GM18526 (cell line): ENCODE data around the gene TOMM6.

ENCODE experiments used
- POLR2A ChIP-seq: IDR thresholded peaks from 3 replicates; pipeline ENCODE4 v1.6.1; 2011; ENCODE audit not compliant: insufficient read length; ENCODE audit errors: extremely low read depth

Gene TOMM6

GRCh38 chr6:41757271-41757670 is 30.2 kb upstream of the TOMM6 start:
- no peak for TF ChIP-seq POLR2A

DNA sequence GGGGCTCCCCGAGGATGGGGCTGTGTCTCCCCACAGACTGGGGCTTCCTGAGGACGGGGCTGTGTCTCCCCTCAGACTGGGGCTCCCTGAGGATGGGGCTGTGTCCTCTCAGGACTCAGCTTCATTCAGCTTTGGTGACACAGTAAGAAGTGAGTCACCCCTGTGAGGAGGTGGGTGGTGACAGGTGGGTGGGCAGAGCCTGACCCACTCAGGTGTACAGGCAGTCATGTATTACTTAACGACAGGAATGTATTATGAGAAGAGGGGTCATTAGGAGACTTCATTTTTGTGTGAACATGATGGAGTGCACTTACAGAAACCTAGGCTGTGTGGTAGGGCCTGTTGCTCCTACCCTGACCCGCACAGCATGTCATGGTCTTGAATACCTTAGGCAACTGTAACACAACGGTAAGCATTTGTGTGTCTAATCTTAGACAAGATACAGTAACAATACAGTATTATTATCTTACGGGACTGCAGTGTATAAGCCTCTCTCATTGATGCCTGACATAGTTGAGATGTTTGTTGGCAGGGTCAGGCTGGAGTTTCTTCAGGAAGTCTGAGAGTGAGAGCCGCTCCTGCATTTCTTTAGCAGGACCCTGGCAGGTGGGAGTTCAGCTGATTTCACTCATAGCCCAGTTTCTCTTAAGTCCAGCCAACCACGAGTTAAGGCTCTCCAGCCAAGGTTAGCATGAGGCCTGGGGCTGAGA is 29.4 kb upstream of the TOMM6 start:
- TF ChIP-seq POLR2A = no peak

GRCh38 chr6:41758641-41759035 is 28.9 kb upstream of the TOMM6 start:
- TF ChIP-seq POLR2A = no peak

DNA sequence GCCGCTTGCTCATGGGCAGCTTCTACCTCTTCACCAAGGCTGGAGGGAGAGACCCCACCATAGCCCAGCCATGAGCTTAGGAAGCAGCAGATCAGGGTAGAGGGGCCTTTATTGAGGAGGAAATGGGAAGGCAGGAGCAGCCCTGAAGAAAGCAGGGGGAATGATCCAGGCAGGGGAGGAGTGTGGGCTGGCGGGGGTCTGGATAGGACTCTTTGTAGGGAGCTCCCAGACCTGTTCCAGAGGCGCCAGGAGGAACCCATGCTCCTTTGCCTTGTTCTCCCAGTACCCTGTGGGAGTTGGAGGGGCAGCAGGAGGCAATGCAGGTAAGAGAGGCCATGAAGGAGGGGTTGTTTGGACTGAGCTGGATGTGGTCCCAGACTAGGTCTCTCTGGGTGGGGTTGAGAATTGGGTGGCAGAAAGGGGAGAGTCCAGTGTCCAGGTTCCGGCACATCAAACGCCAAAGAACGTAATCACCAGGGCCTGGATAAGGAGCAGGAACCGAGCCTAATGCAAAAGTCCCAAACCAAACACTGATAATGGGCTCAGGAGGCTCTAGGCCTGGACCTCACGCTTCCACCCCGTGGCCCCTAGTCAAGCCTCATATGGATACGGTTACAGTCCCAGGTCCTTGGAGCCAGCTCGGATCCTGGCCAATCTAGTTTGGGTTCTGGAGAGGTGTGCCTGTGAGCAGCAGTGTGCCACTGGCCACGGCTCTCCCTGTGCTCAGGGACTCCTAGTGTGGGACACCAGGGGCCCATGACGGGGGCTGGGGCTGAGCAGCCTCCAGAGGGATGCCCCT is 28.2 kb upstream of the TOMM6 start:
- no peak for TF ChIP-seq POLR2A

- TF ChIP-seq POLR2A = no peak
Observed at GRCh38 chr6:41759905-41760579, 27.5 kb upstream of the TOMM6 start.

DNA sequence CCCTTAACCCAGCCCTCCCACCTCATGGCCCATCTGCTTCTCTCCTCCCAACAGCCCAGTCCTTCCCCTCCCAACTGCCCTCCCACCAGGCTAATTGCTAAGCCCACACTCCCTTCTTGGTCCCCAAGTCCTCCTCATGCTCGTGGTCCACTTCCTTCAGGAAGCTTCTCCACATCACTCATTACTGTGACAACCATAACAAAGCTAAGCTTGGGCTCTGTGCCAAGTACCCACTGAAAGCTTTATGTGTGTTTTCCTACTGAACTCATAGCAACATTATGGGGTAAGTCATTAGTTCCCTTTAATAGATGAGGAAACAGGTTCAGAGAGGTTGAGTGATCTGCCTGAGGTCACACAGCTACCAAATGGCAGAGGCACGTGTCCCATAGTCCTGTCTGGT is 24.0 kb upstream of the TOMM6 start:
- no peak for TF ChIP-seq POLR2A

- no peak for TF ChIP-seq POLR2A
Observed at GRCh38 chr6:41767112-41767833, 20.2 kb upstream of the TOMM6 start.

GRCh38 chr6:41768545-41769308 is 18.8 kb upstream of the TOMM6 start:
- no peak for TF ChIP-seq POLR2A

- TF ChIP-seq POLR2A = no peak
Observed at GRCh38 chr6:41769376-41769775, 18.1 kb upstream of the TOMM6 start.

GRCh38 chr6:41770381-41771057 is 17.0 kb upstream of the TOMM6 start:
- TF ChIP-seq POLR2A = no peak

GRCh38 chr6:41771058-41771983 is 16.2 kb upstream of the TOMM6 start:
- TF ChIP-seq POLR2A = no peak

- TF ChIP-seq POLR2A = no peak
Observed at GRCh38 chr6:41774841-41775240, 12.7 kb upstream of the TOMM6 start.

DNA sequence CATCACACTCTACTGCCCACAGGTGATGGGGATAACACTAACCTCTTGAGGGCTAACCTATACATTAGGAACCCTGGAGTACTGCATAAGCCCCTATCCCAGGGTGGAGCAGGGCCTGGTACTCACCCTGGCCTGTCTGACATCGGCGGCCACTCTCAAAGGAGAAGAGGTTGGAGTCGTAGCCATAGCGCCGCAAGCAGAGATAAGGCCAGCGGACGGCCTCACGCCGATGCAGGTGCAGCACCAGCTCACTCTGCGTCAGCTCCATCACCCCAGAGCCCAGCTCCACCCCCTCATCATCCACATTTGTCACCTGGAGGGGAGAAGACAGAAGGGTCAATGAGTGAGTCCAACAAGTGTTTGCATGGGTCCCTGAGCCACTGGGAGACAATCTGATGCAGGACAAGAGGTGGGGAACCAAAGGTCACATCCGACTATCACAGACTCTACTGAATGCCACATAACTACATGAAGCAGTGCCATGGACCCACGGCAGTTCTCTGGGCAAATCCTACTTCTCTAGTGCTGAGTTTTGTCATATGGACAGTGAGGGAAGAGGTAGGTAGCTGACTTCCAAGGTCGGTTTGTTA is 12.1 kb upstream of the TOMM6 start:
- no peak for TF ChIP-seq POLR2A
